ENCODE results near the gene GGA1. TPM values are rescaled to one million over a fixed set of nuclear protein-coding genes. Genes with fewer than 3 reads are reported as not detected.
"Not testable (repeated sequence)": the region's sequence is repeated elsewhere in the genome, so short reads cannot be mapped to it uniquely, and the experiment has no call there.

Gene GGA1
- total and polyA plus RNA-seq, 11 donors: 22.7 to 45.7 (median 27.4) TPM

- DNase-seq (no peak), ATAC-seq (peak in 1 of 4 donors; percentile 1)
- TF ChIP-seq CTCF (IDR thresholded peaks at IDR 0.05): no peak
- TF ChIP-seq POLR2A (IDR thresholded peaks at IDR 0.05): no peak
- 3 to 4% (median 3%) methylated on average over 15 to 17 of the region's 17 CpGs for WGBS, 4 donors
- H3K27me3 ChIP-seq: no peaks in the 10 kb centered on the region
- H3K36me3 ChIP-seq: no peaks in the 10 kb centered on the region
- peak overlapping the region; percentile 62 to 99 (median 82) for H3K4me3 ChIP-seq
- no peaks in the 10 kb centered on the region for H3K9me3 ChIP-seq
- peak overlapping the region; percentile 88 to 98 (median 94) for H3K27ac ChIP-seq
- peaks cover 0 to 43% (median 32%) of the 10 kb centered on the region in 12 donors for H3K4me1 ChIP-seq
- intact Hi-C loops (cut with DNase I): loop anchor here in 1 of 10 donors (2.0 kb wide), 1 partner anchor 67 kb away; the partner anchor contains the start of gene LGALS1
These were observed 628 bp upstream of the GGA1 start for GRCh38 chr22:37607935-37608476.

GRCh38 chr22:37609240-37610152, 862 bp downstream of the GGA1 start:
- Histone ChIP-seq H3K4me1 (peaks cover 0 to 54% (median 32%) of the 10 kb centered on the region in 12 donors), H3K9me3 (no peaks in the 10 kb centered on the region), H3K36me3 (peaks cover 0 to 7% (median 4%) of the 10 kb centered on the region in 9 donors), H3K27ac (peak overlapping the region; percentile 88 to 98 (median 94)), H3K27me3 (no peaks in the 10 kb centered on the region), H3K4me3 (peak overlapping the region; percentile 62 to 99 (median 82))
- intact Hi-C loops (cut with DNase I): loop anchor here in 1 of 10 donors (2.0 kb wide), 1 partner anchor 65 kb away; the partner anchor contains the start of gene LGALS1
- ATAC-seq: no peak
- 12 to 24% (median 15%) methylated on average over 20 to 26 of the region's 26 CpGs for WGBS, 4 donors
- peak in 2 of 5 donors; percentile 40 to 53 for DNase-seq
- TF ChIP-seq POLR2A (IDR thresholded peaks at IDR 0.05): no peak
- TF ChIP-seq CTCF (IDR thresholded peaks at IDR 0.05): no peak

GRCh38 chr22:37610153-37610475, 1.5 kb downstream of the GGA1 start:
- intact Hi-C loops (cut with DNase I); H3K27me3 ChIP-seq; H3K9me3 ChIP-seq; ATAC-seq; DNase-seq: not testable (repeated sequence)
- Histone ChIP-seq H3K4me3 (peak overlapping the region in 9 of 12 donors; percentile 74 to 99 (median 88)), H3K4me1 (peaks cover 0 to 54% (median 32%) of the 10 kb centered on the region in 12 donors), H3K36me3 (peaks cover 0 to 13% (median 10%) of the 10 kb centered on the region in 9 donors), H3K27ac (peak overlapping the region in 9 of 12 donors; percentile 91 to 98 (median 95))
- WGBS, 4 donors: 75 to 89% (median 85%) methylated on average over 3 of the region's 3 CpGs

GRCh38 chr22:37610480-37611129, 2.0 kb downstream of the GGA1 start:
- peaks cover 0 to 18% (median 13%) of the 10 kb centered on the region in 9 donors for H3K36me3 ChIP-seq
- H3K9me3 ChIP-seq: no peaks in the 10 kb centered on the region
- no peaks in the 10 kb centered on the region for H3K27me3 ChIP-seq
- TF ChIP-seq POLR2A (IDR thresholded peaks at IDR 0.05) (no peak), CTCF (IDR thresholded peaks at IDR 0.05) (no peak)
- ATAC-seq (no peak), DNase-seq (peak in 2 of 5 donors; percentile 47 to 49)
- peak overlapping the region in 6 of 12 donors; percentile 22 to 97 (median 95) for H3K27ac ChIP-seq
- peak overlapping the region in 2 of 12 donors; percentile 82 to 93 for H3K4me3 ChIP-seq
- peaks cover 0 to 54% (median 32%) of the 10 kb centered on the region in 12 donors for H3K4me1 ChIP-seq
- 85 to 91% (median 87%) methylated on average over 15 of the region's 15 CpGs for WGBS, 4 donors
- intact Hi-C loops (cut with DNase I): no loop called here

All from heart left ventricle (tissue), 16 donors.